ENCODE data around the gene ENDOV. TPM values are rescaled to one million over a fixed set of nuclear protein-coding genes. Genes with fewer than 3 reads are reported as not detected.

Gene ENDOV
- total RNA-seq, 1 experiment from 2014 or later = 45.6 TPM

GRCh38 chr17:80464486-80464885 lies 49.5 kb downstream of the ENDOV start:
- H3K4me2 ChIP-seq (ENCODE audit: low read length) = no peak overlapping the region
- H3K9ac ChIP-seq (ENCODE audit: low read length) = no peak overlapping the region
- ChIA-PET POLR2A (interaction anchor here (2.0 kb wide), 1 partner anchor 10 kb away, joined by 11 read pairs; no protein-coding TSS in a partner anchor), RAD21 (ENCODE audit: low non-redundant PET in 1 of 2, low total read pairs in 2 of 2, uncharacterized antibody in 2 of 2, unreplicated experiment in 2 of 2) (no interaction called here), CTCF (no interaction called here)
- no peak for DNase-seq (ENCODE audit: low read depth, low spot score)
- no peaks in the 10 kb centered on the region for H3K79me2 ChIP-seq (ENCODE audit: insufficient read depth, low read length)
- H4K20me1 ChIP-seq (ENCODE audit: insufficient read depth) = no peaks in the 10 kb centered on the region
- H3K4me3 ChIP-seq (replicated peaks in 1 of 2; ENCODE audit: low read depth in 1 of 2, low read length in 2 of 2) = no peak overlapping the region
- no peaks in the 10 kb centered on the region for H3K9me3 ChIP-seq (ENCODE audit: control insufficient read depth in 1 of 2, insufficient read depth in 1 of 2, low read depth in 1 of 2, low read length in 2 of 2)
- H3K27me3 ChIP-seq (ENCODE audit: insufficient read depth, low read length) = 0 out of 2 replicates have a peak, but pooled peaks cover 9% of the 10 kb centered on the region
- no peaks in the 10 kb centered on the region for H3K4me1 ChIP-seq (ENCODE audit: control insufficient read depth in 1 of 2, insufficient read depth in 2 of 2, low read length in 2 of 2)
- BruUV-seq (replicated peaks) = no TSS peak
- H2AFZ ChIP-seq (ENCODE audit: low read depth, low read length, poor library complexity, severe bottlenecking) = no peak overlapping the region
- TF ChIP-seq MAX (IDR thresholded peaks at IDR 0.05) (no peak), POLR2A (IDR thresholded peaks at IDR 0.05; ENCODE audit: borderline replicate concordance, extremely low read depth, insufficient read depth, insufficient read length) (no peak), ZBTB33 (IDR thresholded peaks at IDR 0.05; ENCODE audit: extremely low read depth, insufficient replicate concordance, low read length) (no peak), EGR1 (IDR thresholded peaks at IDR 0.05; ENCODE audit: low read depth) (no peak), ATF3 (IDR thresholded peaks at IDR 0.05) (no peak), ZFX (IDR thresholded peaks at IDR 0.05) (no peak), ELF1 (IDR thresholded peaks at IDR 0.05; ENCODE audit: borderline replicate concordance, low read depth) (no peak), EZH2 (IDR thresholded peaks at IDR 0.05) (no peak), TCF7L2 (IDR thresholded peaks at IDR 0.05; ENCODE audit: borderline replicate concordance, extremely low read depth, insufficient read depth, insufficient read length) (no peak), YY1 (IDR thresholded peaks at IDR 0.05; ENCODE audit: extremely low read depth, insufficient replicate concordance, low read depth, low read length) (no peak), CEBPB (IDR thresholded peaks at IDR 0.05; ENCODE audit: low read depth) (no peak)
- no peaks in the 10 kb centered on the region for H3K9me2 ChIP-seq (ENCODE audit: insufficient read depth)
- H3K27ac ChIP-seq (ENCODE audit: low read depth, low read length) = no peak overlapping the region
- intact Hi-C loops (cut with micrococcal nuclease) = no loop called here
- no peaks in the 10 kb centered on the region for H3K36me3 ChIP-seq (ENCODE audit: control insufficient read depth in 1 of 2, insufficient read depth in 2 of 2, low read length in 2 of 2)
- ATAC-seq = no peak

All from HCT116 (cell line).